Peyer's patch (tissue), 4 donors: ENCODE data around the gene ADORA2A.

Experiments
- CTCF ChIP-seq, 6 experiments: fragments of 450-650 bp in 4 of 6; fragments of 200-600 bp in 2 of 6; sonication (generic) in 1 of 6; IDR thresholded peaks; one replicate each; pipeline ENCODE4 v1.5.1; 2017 to 2019; ENCODE audit warnings: antibody characterized with exemption in 6 of 6, mild to moderate bottlenecking in 3 of 6, moderate library complexity in 1 of 6
- POLR2A ChIP-seq, 2 donors: fragments of 450-650 bp; IDR thresholded peaks; one replicate each; pipeline ENCODE4 v1.5.1; 2017; ENCODE audit warnings: antibody characterized with exemption in 2 of 2, mild to moderate bottlenecking in 2 of 2, moderate library complexity in 2 of 2

GRCh38 chr22:24403346-24403745 lies 24.1 kb upstream of the ADORA2A start:
- TF ChIP-seq CTCF (IDR thresholded peaks at IDR 0.05) (no peak), POLR2A (IDR thresholded peaks at IDR 0.05) (no peak)
